SK-N-SH (cell line): ENCODE results near the gene ASAP2. TPM values are rescaled to one million over a fixed set of nuclear protein-coding genes. Genes with fewer than 3 reads are reported as not detected.
A peak's percentile ranks its signal among the peaks of the same experiment; 100 is the strongest.

Experiments
- CTCF ChIA-PET: fragments of 300-600, 350-600 bp; formaldehyde crosslinking; extraction: SDS; loops from one replicate; lab custom pipeline; 2021; lab: Yijun Ruan, JAX
- POLR2A ChIA-PET: fragments of 350-600 bp; sonication (Branson Sonifier 250); formaldehyde crosslinking; extraction: SDS; loops from one replicate; lab custom pipeline; 2020; ENCODE audit warnings: antibody characterized with exemption, inconsistent platforms; lab: Yijun Ruan, JAX
- DNase-seq: peaks from one replicate; pipeline ENCODE4 v3.0.0; 2012
- H2AFZ ChIP-seq: fragments of 200-600 bp; sonication (generic); 2 replicates; pipeline ENCODE4 v1.8.1; 2016; ENCODE audit warnings: antibody characterized with exemption, mild to moderate bottlenecking, low read depth
- H3F3A ChIP-seq: fragments of 200-600 bp; sonication (generic); replicated peaks from 2 replicates; pipeline ENCODE3; 2016; ENCODE audit warnings: antibody characterized with exemption, mild to moderate bottlenecking; ENCODE audit not compliant: insufficient read depth
- H3K27ac ChIP-seq, 2 experiments: fragments of 200-500 bp in 1 of 2; fragments of 200-600 bp in 1 of 2; sonication (Bioruptor generic) in 1 of 2; sonication (generic), shearing (Covaris generic) in 1 of 2; 2 replicates each; pipeline versions ENCODE4 v1.5.1 to v1.6.1; 2014 to 2016; ENCODE audit warnings: low read depth in 2 of 2, inconsistent platforms in 1 of 2, low read length in 1 of 2, mild to moderate bottlenecking in 1 of 2, mixed read lengths in 1 of 2
- H3K27me3 ChIP-seq: fragments of 200-600 bp; sonication (generic), shearing (Covaris generic); 2 replicates; pipeline ENCODE4 v1.6.1; 2016; ENCODE audit warnings: mixed run types; ENCODE audit not compliant: insufficient read depth
- H3K36me3 ChIP-seq, 2 experiments: fragments of 200-500 bp in 1 of 2; fragments of 200-600 bp in 1 of 2; sonication (Bioruptor generic) in 1 of 2; sonication (generic) in 1 of 2; replicated peaks in 1 of 2; 2 replicates each; pipeline versions ENCODE3 to v1.5.1; 2014 to 2016; ENCODE audit warnings: low read length in 1 of 2, mild to moderate bottlenecking in 1 of 2; ENCODE audit not compliant: insufficient read depth in 2 of 2, control insufficient read depth in 1 of 2
- H3K4me1 ChIP-seq, 2 experiments: fragments of 200-500 bp in 1 of 2; fragments of 200-600 bp in 1 of 2; sonication (Bioruptor generic) in 1 of 2; sonication (generic), shearing (Covaris generic) in 1 of 2; 2 replicates each; pipeline versions ENCODE4 v1.5.1 to v1.6.1; 2014 to 2016; ENCODE audit warnings: low read depth in 1 of 2, low read length in 1 of 2, mixed run types in 1 of 2; ENCODE audit not compliant: insufficient read depth in 2 of 2, control insufficient read depth in 1 of 2
- H3K4me2 ChIP-seq: fragments of 200-600 bp; sonication (generic), shearing (Covaris generic); 2 replicates; pipeline ENCODE4 v1.6.1; 2017; ENCODE audit warnings: mixed run types
- H3K4me3 ChIP-seq, 2 experiments: fragments of 200-500 bp in 1 of 2; fragments of 200-600 bp in 1 of 2; sonication (Bioruptor generic) in 1 of 2; sonication (generic), shearing (Covaris generic) in 1 of 2; 2 replicates each; pipeline versions ENCODE4 v1.5.1 to v1.8.1; 2014 to 2016; ENCODE audit warnings: low read depth in 2 of 2, inconsistent platforms in 1 of 2, low read length in 1 of 2, mild to moderate bottlenecking in 1 of 2, mixed read lengths in 1 of 2, moderate library complexity in 1 of 2
- H3K79me2 ChIP-seq: fragments of 200-600 bp; sonication (generic); 2 replicates; pipeline ENCODE4 v1.8.1; 2017; ENCODE audit warnings: mild to moderate bottlenecking; ENCODE audit not compliant: insufficient read depth
- H3K9ac ChIP-seq: fragments of 200-600 bp; sonication (generic); 2 replicates; pipeline ENCODE4 v1.6.1; 2017; ENCODE audit warnings: mixed run types
- H3K9me2 ChIP-seq: fragments of 200-600 bp; sonication (generic); 2 replicates; pipeline ENCODE4 v1.6.1; 2017; ENCODE audit warnings: mixed run types
- H3K9me3 ChIP-seq: fragments of 200-600 bp; sonication (generic); 2 replicates; pipeline ENCODE4 v1.6.1; 2017; ENCODE audit warnings: mixed run types, mild to moderate bottlenecking, moderate library complexity
- H4K20me1 ChIP-seq: fragments of 200-600 bp; sonication (generic); 2 replicates; pipeline ENCODE4 v1.6.1; 2017; ENCODE audit warnings: mild to moderate bottlenecking, mixed run types; ENCODE audit not compliant: insufficient read depth
- ELF1 ChIP-seq: IDR thresholded peaks from 2 replicates; pipeline ENCODE4 v1.4.0; 2012
- EZH2phosphoT487 ChIP-seq: fragments of 200-600 bp; sonication (generic); IDR thresholded peaks from 2 replicates; pipeline ENCODE4 v1.6.1; 2017; ENCODE audit warnings: low read depth, mixed run types, mild to moderate bottlenecking, antibody characterized with exemption, moderate library complexity, borderline replicate concordance
- FOSL2 ChIP-seq: IDR thresholded peaks from 2 replicates; pipeline ENCODE4 v1.4.0; 2012; ENCODE audit warnings: low read depth, mild to moderate bottlenecking, moderate library complexity, borderline replicate concordance
- FOXM1 ChIP-seq: IDR thresholded peaks from 2 replicates; pipeline ENCODE4 v1.4.0; 2012; ENCODE audit warnings: low read depth, mild to moderate bottlenecking
- GABPA ChIP-seq: IDR thresholded peaks from 2 replicates; pipeline ENCODE4 v1.4.0; 2012; ENCODE audit warnings: low read depth, mild to moderate bottlenecking
- JUND ChIP-seq: IDR thresholded peaks from 2 replicates; pipeline ENCODE4 v1.4.0; 2012
- MXI1 ChIP-seq: IDR thresholded peaks from 2 replicates; pipeline ENCODE4 v1.6.1; 2012; ENCODE audit warnings: mild to moderate bottlenecking, low read depth, low read length, improper control_type of control experiment
- NFIC ChIP-seq: IDR thresholded peaks from 2 replicates; pipeline ENCODE4 v1.4.0; 2012; ENCODE audit warnings: borderline replicate concordance
- RFX5 ChIP-seq: IDR thresholded peaks from 2 replicates; pipeline ENCODE4 v1.6.1; 2012; ENCODE audit warnings: mild to moderate bottlenecking, improper control_type of control experiment, low read length
- TAF1 ChIP-seq: IDR thresholded peaks from 2 replicates; pipeline ENCODE4 v1.6.1; 2012; ENCODE audit warnings: low read depth, mild to moderate bottlenecking, low read length, moderate library complexity, borderline replicate concordance
- TCF12 ChIP-seq: IDR thresholded peaks from 2 replicates; pipeline ENCODE4 v1.4.0; 2012
- WGBS: methylation state at CpG from one replicate; pipeline ENCODE4 v1.1.6; 2017; ENCODE audit warnings: low lambda C conversion rate; 5-methylcytosine and 5-hydroxymethylcytosine counted together
- polyA plus RNA-seq, 3 experiments: library from polyadenylated mRNA; depleted of rRNA; stranded (reverse); fragments of >200 nt; gene quantifications; 2 replicates each; pipeline ENCODE4 v1.2.3, GENCODE V29; 2012
- TF ChIP-seq, protein P1 (sequence below): IDR thresholded peaks from 2 replicates; pipeline ENCODE4 v1.4.0; 2012; ENCODE audit warnings: low read depth, borderline replicate concordance
- TF ChIP-seq, protein P2 (sequence below): IDR thresholded peaks from 2 replicates; pipeline ENCODE4 v1.4.0; 2012; ENCODE audit warnings: low read depth
- TF ChIP-seq, protein P3 (sequence below): IDR thresholded peaks from 2 replicates; pipeline ENCODE4; 2012
- TF ChIP-seq, protein P4 (sequence below): fragments of 150-350 bp; IDR thresholded peaks from 2 replicates; pipeline ENCODE4 v1.6.1; 2016; ENCODE audit warnings: mild to moderate bottlenecking, low read depth, low read length

Gene ASAP2
- polyA plus RNA-seq, 1 of the 3 experiments (the other 2 are of a cell fraction) = 37.9 TPM

DNA sequence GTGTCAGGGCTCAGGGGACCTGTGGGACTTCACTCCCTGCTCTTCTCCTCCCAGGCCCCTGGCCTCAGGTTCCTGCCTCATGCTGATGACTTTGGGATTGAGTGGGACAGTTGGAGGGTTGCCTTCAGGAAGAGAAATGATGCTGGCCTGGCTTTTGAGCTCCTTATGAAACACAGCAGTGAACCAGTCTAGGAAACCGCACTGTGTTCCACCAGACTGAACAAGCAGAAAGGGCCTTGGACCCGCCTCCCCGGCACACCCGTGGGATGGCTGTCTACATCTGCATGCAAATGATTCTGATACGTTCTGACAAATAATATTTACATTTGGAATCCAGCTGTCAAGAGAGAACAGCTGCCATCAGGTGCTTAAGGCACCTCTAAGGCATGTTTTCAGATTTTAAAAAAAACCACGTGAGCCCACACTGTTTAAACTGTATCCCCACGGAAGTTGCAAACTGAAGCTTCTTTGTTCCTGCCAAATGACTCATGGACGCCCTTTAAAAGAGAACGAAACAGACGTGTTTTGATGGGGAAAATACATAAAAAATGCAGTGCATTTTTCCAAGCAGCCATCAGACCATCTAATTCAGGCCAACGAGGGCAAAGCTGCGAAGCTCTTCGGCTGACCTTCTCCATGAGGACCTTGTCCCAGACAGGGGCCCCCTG is 27.6 kb upstream of the ASAP2 start:
- no peaks in the 10 kb centered on the region for H3K79me2 ChIP-seq
- no peaks in the 10 kb centered on the region for H3K36me3 ChIP-seq
- H3K4me2 ChIP-seq = peak overlapping the region; percentile 11; the same call in 1 of the 2 replicates
- peaks cover 4 to 25% of the 10 kb centered on the region in 2 experiments; a peak in 3 of 4 replicates for H3K4me1 ChIP-seq
- H3K9me2 ChIP-seq = no peaks in the 10 kb centered on the region
- ChIA-PET CTCF (no interaction called here), POLR2A (no interaction called here)
- DNase-seq = no peak
- peak overlapping the region; percentile 78 for H2AFZ ChIP-seq
- H3K9me3 ChIP-seq = no peaks in the 10 kb centered on the region
- H3K27me3 ChIP-seq = no peaks in the 10 kb centered on the region
- TF ChIP-seq FOSL2 = peak; percentile 69; the same call in 1 of the 2 replicates
- no peak for TF ChIP-seq RFX5
- TF ChIP-seq, protein P1, sequence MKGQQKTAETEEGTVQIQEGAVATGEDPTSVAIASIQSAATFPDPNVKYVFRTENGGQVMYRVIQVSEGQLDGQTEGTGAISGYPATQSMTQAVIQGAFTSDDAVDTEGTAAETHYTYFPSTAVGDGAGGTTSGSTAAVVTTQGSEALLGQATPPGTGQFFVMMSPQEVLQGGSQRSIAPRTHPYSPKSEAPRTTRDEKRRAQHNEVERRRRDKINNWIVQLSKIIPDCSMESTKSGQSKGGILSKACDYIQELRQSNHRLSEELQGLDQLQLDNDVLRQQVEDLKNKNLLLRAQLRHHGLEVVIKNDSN = peak; percentile 49; the same call in 1 of the 2 replicates
- no peak for TF ChIP-seq TAF1
- TF ChIP-seq EZH2phosphoT487 = no peak
- TF ChIP-seq, protein P2, sequence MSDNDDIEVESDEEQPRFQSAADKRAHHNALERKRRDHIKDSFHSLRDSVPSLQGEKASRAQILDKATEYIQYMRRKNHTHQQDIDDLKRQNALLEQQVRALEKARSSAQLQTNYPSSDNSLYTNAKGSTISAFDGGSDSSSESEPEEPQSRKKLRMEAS = peak; percentile 92
- peak; percentile 52 for TF ChIP-seq TCF12
- TF ChIP-seq ELF1 = peak; percentile 24; the same call in 1 of the 2 replicates
- TF ChIP-seq, protein P3, sequence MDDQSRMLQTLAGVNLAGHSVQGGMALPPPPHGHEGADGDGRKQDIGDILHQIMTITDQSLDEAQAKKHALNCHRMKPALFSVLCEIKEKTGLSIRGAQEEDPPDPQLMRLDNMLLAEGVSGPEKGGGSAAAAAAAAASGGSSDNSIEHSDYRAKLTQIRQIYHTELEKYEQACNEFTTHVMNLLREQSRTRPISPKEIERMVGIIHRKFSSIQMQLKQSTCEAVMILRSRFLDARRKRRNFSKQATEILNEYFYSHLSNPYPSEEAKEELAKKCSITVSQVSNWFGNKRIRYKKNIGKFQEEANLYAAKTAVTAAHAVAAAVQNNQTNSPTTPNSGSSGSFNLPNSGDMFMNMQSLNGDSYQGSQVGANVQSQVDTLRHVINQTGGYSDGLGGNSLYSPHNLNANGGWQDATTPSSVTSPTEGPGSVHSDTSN = peak; percentile 21; the same call in 1 of the 2 replicates
- TF ChIP-seq JUND = peak; percentile 65
- H3K27ac ChIP-seq = peak overlapping the region in 1 of 2 experiments; percentile 79; a peak in 2 of 4 replicates
- no peak overlapping the region for H3K4me3 ChIP-seq
- H3K9ac ChIP-seq = peak overlapping the region; percentile 23; the same call in 1 of the 2 replicates
- WGBS = 57% methylated on average over 13 of the region's 13 CpGs
- peaks cover 19% of the 10 kb centered on the region for H3F3A ChIP-seq
- no peaks in the 10 kb centered on the region for H4K20me1 ChIP-seq

DNA sequence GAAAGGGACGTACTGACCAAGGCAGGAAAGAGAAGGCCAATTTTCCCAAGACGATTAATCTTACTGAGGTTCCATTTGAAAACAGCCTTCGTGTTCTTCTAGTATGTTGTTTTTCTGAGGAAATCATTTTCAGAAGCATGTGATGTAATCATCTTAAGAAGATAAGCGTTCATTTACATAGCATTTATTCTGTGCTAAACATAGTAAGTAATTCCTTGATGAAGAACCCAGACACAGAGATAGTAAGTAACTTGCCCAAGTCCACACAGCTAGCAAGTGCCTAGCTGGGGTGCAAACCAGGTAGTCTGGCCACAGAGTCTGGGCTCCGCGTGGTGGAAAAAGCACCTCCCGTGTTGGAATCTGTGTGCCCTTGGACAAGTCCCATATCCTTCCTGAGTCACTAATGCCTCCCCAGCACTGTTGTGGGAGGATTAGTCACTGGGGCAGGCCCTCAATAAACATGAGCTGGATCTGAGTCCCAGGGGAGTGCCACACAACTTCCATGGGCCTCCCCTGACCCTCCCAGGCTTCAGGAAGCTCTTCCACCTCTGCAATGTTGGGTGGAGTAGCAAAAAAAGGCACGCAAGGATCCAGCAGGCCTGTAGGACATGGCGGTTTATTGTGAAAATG is 26.9 kb upstream of the ASAP2 start:
- Histone ChIP-seq H3K4me2 (peak overlapping the region; percentile 11; the same call in 1 of the 2 replicates), H3K36me3 (no peaks in the 10 kb centered on the region), H3K9me3 (no peaks in the 10 kb centered on the region), H3K27ac (peak overlapping the region in 1 of 2 experiments; percentile 79; a peak in 2 of 4 replicates), H3F3A (peaks cover 14% of the 10 kb centered on the region), H4K20me1 (no peaks in the 10 kb centered on the region), H3K27me3 (no peaks in the 10 kb centered on the region), H2AFZ (peak overlapping the region; percentile 78), H3K4me3 (no peak overlapping the region), H3K9ac (peak overlapping the region; percentile 23; the same call in 1 of the 2 replicates), H3K79me2 (no peaks in the 10 kb centered on the region), H3K4me1 (peaks cover 9 to 25% of the 10 kb centered on the region in 2 experiments; a peak in 3 of 4 replicates), H3K9me2 (no peaks in the 10 kb centered on the region)
- ChIA-PET POLR2A (no interaction called here), CTCF (interaction anchor here (0.9 to 3.0 kb wide), 4 partner anchors 9 to 69 kb away, joined by 3 to 9 read pairs (median 4); partner anchors contain the start of gene ASAP2)
- TF ChIP-seq MXI1 = no peak
- TF ChIP-seq FOSL2 = peak; percentile 46; the same call in 1 of the 2 replicates
- TF ChIP-seq, protein P4, sequence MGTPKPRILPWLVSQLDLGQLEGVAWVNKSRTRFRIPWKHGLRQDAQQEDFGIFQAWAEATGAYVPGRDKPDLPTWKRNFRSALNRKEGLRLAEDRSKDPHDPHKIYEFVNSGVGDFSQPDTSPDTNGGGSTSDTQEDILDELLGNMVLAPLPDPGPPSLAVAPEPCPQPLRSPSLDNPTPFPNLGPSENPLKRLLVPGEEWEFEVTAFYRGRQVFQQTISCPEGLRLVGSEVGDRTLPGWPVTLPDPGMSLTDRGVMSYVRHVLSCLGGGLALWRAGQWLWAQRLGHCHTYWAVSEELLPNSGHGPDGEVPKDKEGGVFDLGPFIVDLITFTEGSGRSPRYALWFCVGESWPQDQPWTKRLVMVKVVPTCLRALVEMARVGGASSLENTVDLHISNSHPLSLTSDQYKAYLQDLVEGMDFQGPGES = no peak
- peak; percentile 26; the same call in 1 of the 2 replicates for TF ChIP-seq TCF12
- TF ChIP-seq, protein P1 = no peak
- TF ChIP-seq NFIC = 0 out of 2 replicates have a peak, but pooled peaks have one; percentile 15
- TF ChIP-seq ELF1 = 0 out of 2 replicates have a peak, but pooled peaks have one; percentile 3
- TF ChIP-seq FOXM1 = no peak
- TF ChIP-seq GABPA = no peak
- peak; percentile 22; the same call in 1 of the 2 replicates for TF ChIP-seq JUND
- DNase-seq = no peak
- 76% methylated on average over 9 of the region's 9 CpGs for WGBS
